Panc1 (cell line): ENCODE measurements around the gene CDRT4. TPM values are rescaled to one million over a fixed set of nuclear protein-coding genes. Genes with fewer than 3 reads are reported as not detected.

Source experiments
- ATAC-seq: fragments of 200-7000 bp; cut with Tn5 transposase; 2 replicates; pipeline ENCODE4 v1.9.1; 2020; ENCODE audit warnings: mild to moderate bottlenecking, moderate library complexity
- BruUV-seq: library from RNA; stranded (reverse); fragments of 400-500 nt; replicated peaks from 2 replicates; lab custom pipeline; 2021; lab: Mats Ljungman, UMichigan
- CTCF ChIA-PET: fragments of 300-600 bp; sonication (Branson Sonifier 250); formaldehyde crosslinking; loops from one replicate; lab custom pipeline; 2022; ENCODE audit warnings: antibody characterized with exemption; lab: Charles Lee
- POLR2A ChIA-PET: fragments of 300-600 bp; sonication (Branson Sonifier 250); formaldehyde crosslinking; loops from one replicate; lab custom pipeline; 2022; ENCODE audit warnings: antibody characterized with exemption; lab: Charles Lee
- DNase-seq: peaks from one replicate; pipeline ENCODE4 v3.0.0-alpha.2; 2010; ENCODE audit warnings: low read depth, low spot score
- H3K27ac ChIP-seq: 2 replicates; pipeline ENCODE4 v1.5.1; 2011; ENCODE audit warnings: mild to moderate bottlenecking, low read length, inconsistent platforms
- H3K27me3 ChIP-seq: fragments of 200-500 bp; sonication (Bioruptor generic); 2 replicates; pipeline ENCODE4 v1.6.0; 2014; ENCODE audit warnings: low read length, inconsistent platforms; ENCODE audit not compliant: control insufficient read depth, insufficient read depth
- H3K36me3 ChIP-seq: fragments of 200-500 bp; sonication (Bioruptor generic); 2 replicates; pipeline ENCODE4 v1.5.1; 2014; ENCODE audit warnings: inconsistent platforms, mild to moderate bottlenecking, low read length, moderate library complexity; ENCODE audit not compliant: control insufficient read depth, insufficient read depth
- H3K4me1 ChIP-seq: 2 replicates; pipeline ENCODE4 v1.5.1; 2011; ENCODE audit warnings: inconsistent platforms, mild to moderate bottlenecking, low read length, moderate library complexity; ENCODE audit not compliant: control insufficient read depth, insufficient read depth
- H3K4me3 ChIP-seq, 2 experiments: 2 replicates each; pipeline ENCODE4 v1.5.1; 2011 to 2012; ENCODE audit warnings: low read depth in 2 of 2, low read length in 2 of 2, mild to moderate bottlenecking in 2 of 2, inconsistent platforms in 1 of 2, moderate library complexity in 1 of 2
- H3K9me3 ChIP-seq: fragments of 200-500 bp; sonication (Bioruptor generic); 2 replicates; pipeline ENCODE4 v1.5.1; 2014; ENCODE audit warnings: low read depth, mild to moderate bottlenecking, inconsistent platforms, low read length, moderate library complexity; ENCODE audit not compliant: control insufficient read depth, insufficient read depth
- POLR2AphosphoS5 ChIP-seq: IDR thresholded peaks from 2 replicates; pipeline ENCODE4 v1.6.1; 2012; ENCODE audit warnings: mild to moderate bottlenecking, low read depth, low read length, moderate library complexity
- SIN3A ChIP-seq: IDR thresholded peaks from 2 replicates; pipeline ENCODE4 v1.6.1; 2012; ENCODE audit warnings: low read depth, mild to moderate bottlenecking, low read length, moderate library complexity, borderline replicate concordance; ENCODE audit not compliant: insufficient read depth
- TCF7L2 ChIP-seq: IDR thresholded peaks from 2 replicates; pipeline ENCODE4 v1.6.1; 2011; ENCODE audit warnings: mild to moderate bottlenecking, low read depth, low read length, inconsistent platforms
- in situ Hi-C: cut with HindIII; loops from 2 replicates; pipeline ENCODE4 v1.10.0; 2016; ENCODE audit warnings: low sequenced_read_pairs, low pct_unique_long_range_greater_than_20kb
- intact Hi-C: fragments of 100-400 bp; cut with micrococcal nuclease; formaldehyde crosslinking; loops from one replicate; pipeline ENCODE4 v1.10.0; 2022; ENCODE audit not compliant: unreplicated experiment
- total RNA-seq: library from RNA; stranded (reverse); gene quantifications from one replicate; pipeline ENCODE4 v1.2.1, GENCODE V29; 2021; ENCODE audit not compliant: unreplicated experiment
- TF ChIP-seq, protein P1 (sequence below): fragments of 450-650 bp; IDR thresholded peaks from 2 replicates; pipeline ENCODE4 v1.5.1; 2017; ENCODE audit warnings: mild to moderate bottlenecking
- TF ChIP-seq, protein P2 (sequence below), 2 experiments: IDR thresholded peaks; 2 replicates each; pipeline ENCODE4 v1.6.1; 2011 to 2012; ENCODE audit warnings: low read depth in 2 of 2, control low read depth in 1 of 2, low read length in 1 of 2, mild to moderate bottlenecking in 1 of 2, moderate library complexity in 1 of 2; ENCODE audit not compliant: insufficient read depth in 1 of 2

CDRT4 gene
- total RNA-seq, 1 experiment from 2014 or later: 2.8 TPM

GRCh38 chr17:15501793-15502192 lies 34.4 kb upstream of the CDRT4 start:
- no peaks in the 10 kb centered on the region for H3K9me3 ChIP-seq
- no peak overlapping the region for H3K27ac ChIP-seq
- ChIA-PET POLR2A (no interaction called here), CTCF (no interaction called here)
- H3K27me3 ChIP-seq: no peaks in the 10 kb centered on the region
- no peaks in the 10 kb centered on the region for H3K36me3 ChIP-seq
- intact Hi-C loops: loop anchor here (2.0 kb wide), 1 partner anchor 241 kb away; no protein-coding TSS in a partner anchor
- DNase-seq: no peak
- TF ChIP-seq, protein P1, sequence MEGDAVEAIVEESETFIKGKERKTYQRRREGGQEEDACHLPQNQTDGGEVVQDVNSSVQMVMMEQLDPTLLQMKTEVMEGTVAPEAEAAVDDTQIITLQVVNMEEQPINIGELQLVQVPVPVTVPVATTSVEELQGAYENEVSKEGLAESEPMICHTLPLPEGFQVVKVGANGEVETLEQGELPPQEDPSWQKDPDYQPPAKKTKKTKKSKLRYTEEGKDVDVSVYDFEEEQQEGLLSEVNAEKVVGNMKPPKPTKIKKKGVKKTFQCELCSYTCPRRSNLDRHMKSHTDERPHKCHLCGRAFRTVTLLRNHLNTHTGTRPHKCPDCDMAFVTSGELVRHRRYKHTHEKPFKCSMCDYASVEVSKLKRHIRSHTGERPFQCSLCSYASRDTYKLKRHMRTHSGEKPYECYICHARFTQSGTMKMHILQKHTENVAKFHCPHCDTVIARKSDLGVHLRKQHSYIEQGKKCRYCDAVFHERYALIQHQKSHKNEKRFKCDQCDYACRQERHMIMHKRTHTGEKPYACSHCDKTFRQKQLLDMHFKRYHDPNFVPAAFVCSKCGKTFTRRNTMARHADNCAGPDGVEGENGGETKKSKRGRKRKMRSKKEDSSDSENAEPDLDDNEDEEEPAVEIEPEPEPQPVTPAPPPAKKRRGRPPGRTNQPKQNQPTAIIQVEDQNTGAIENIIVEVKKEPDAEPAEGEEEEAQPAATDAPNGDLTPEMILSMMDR: no peak
- TF ChIP-seq TCF7L2: no peak
- TF ChIP-seq, protein P2, sequence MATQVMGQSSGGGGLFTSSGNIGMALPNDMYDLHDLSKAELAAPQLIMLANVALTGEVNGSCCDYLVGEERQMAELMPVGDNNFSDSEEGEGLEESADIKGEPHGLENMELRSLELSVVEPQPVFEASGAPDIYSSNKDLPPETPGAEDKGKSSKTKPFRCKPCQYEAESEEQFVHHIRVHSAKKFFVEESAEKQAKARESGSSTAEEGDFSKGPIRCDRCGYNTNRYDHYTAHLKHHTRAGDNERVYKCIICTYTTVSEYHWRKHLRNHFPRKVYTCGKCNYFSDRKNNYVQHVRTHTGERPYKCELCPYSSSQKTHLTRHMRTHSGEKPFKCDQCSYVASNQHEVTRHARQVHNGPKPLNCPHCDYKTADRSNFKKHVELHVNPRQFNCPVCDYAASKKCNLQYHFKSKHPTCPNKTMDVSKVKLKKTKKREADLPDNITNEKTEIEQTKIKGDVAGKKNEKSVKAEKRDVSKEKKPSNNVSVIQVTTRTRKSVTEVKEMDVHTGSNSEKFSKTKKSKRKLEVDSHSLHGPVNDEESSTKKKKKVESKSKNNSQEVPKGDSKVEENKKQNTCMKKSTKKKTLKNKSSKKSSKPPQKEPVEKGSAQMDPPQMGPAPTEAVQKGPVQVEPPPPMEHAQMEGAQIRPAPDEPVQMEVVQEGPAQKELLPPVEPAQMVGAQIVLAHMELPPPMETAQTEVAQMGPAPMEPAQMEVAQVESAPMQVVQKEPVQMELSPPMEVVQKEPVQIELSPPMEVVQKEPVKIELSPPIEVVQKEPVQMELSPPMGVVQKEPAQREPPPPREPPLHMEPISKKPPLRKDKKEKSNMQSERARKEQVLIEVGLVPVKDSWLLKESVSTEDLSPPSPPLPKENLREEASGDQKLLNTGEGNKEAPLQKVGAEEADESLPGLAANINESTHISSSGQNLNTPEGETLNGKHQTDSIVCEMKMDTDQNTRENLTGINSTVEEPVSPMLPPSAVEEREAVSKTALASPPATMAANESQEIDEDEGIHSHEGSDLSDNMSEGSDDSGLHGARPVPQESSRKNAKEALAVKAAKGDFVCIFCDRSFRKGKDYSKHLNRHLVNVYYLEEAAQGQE (IDR thresholded peaks at IDR 0.05; ENCODE audit: insufficient read depth in 1 of 2, low read depth in 2 of 2, low read length in 1 of 2): no peak
- TF ChIP-seq POLR2AphosphoS5: no peak
- no peak for TF ChIP-seq SIN3A
- ATAC-seq: no peak
- no peak overlapping the region for H3K4me3 ChIP-seq
- no TSS peak for BruUV-seq
- in situ Hi-C loops: no loop called here
- H3K4me1 ChIP-seq: peaks cover 4% of the 10 kb centered on the region; the same call in 1 of the 2 replicates

- no peak for ATAC-seq
- in situ Hi-C loops: no loop called here
These were observed 33.9 kb upstream of the CDRT4 start for GRCh38 chr17:15501282-15501681.

More at GRCh38 chr17:15501282-15501681, 33.9 kb upstream of the CDRT4 start:
- H3K9me3 ChIP-seq: no peaks in the 10 kb centered on the region
- H3K4me1 ChIP-seq: peaks cover 4% of the 10 kb centered on the region; the same call in 1 of the 2 replicates
- CTCF ChIA-PET: no interaction called here
- no peak for TF ChIP-seq TCF7L2
- TF ChIP-seq, protein P1: no peak
- TF ChIP-seq, protein P2 (IDR thresholded peaks at IDR 0.05; ENCODE audit: insufficient read depth in 1 of 2, low read depth in 2 of 2, low read length in 1 of 2): no peak
- no peak for TF ChIP-seq SIN3A
- TF ChIP-seq POLR2AphosphoS5: no peak
- DNase-seq: no peak
- POLR2A ChIA-PET: no interaction called here
- no peak overlapping the region for H3K27ac ChIP-seq
- intact Hi-C loops: no loop called here
- BruUV-seq: no TSS peak
- H3K36me3 ChIP-seq: no peaks in the 10 kb centered on the region
- no peak overlapping the region for H3K4me3 ChIP-seq
- H3K27me3 ChIP-seq: no peaks in the 10 kb centered on the region
